Ovary (tissue), 9 donors: ENCODE measurements around the gene POLA1. TPM values are rescaled to one million over a fixed set of nuclear protein-coding genes. Genes with fewer than 3 reads are reported as not detected.

Source experiments
- DNase-seq, 5 donors: peaks; one replicate each; pipeline ENCODE4 v3.0.0-alpha.2; 2019 to 2020
- H3K27ac ChIP-seq, 2 donors: fragments of 200-600 bp; one replicate each; pipeline versions ENCODE4 v1.5.1 to v1.8.0; 2019 to 2022
- H3K27me3 ChIP-seq: fragments of 200-600 bp; one replicate; pipeline ENCODE4 v1.8.0; 2022
- H3K36me3 ChIP-seq: fragments of 200-600 bp; sonication (generic); one replicate; pipeline ENCODE4 v1.5.1; 2019
- H3K4me1 ChIP-seq: one replicate; pipeline ENCODE4 v1.8.1; 2013; ENCODE audit warnings: mild to moderate bottlenecking, moderate library complexity; ENCODE audit not compliant: insufficient read depth
- H3K4me3 ChIP-seq: fragments of 200-600 bp; sonication (generic); one replicate; pipeline ENCODE4 v1.5.1; 2017
- H3K9me3 ChIP-seq, 2 donors: fragments of 200-600 bp in 1 of 2; sonication (generic) in 1 of 2; one replicate each; pipeline versions ENCODE4 v1.5.1 to v1.8.1; 2013 to 2019; ENCODE audit warnings: mild to moderate bottlenecking in 1 of 2, moderate library complexity in 1 of 2
- EP300 ChIP-seq: sonication (generic); formaldehyde crosslinking; IDR thresholded peaks from one replicate; pipeline ENCODE4 v1.6.1; 2017; ENCODE audit warnings: antibody characterized with exemption
- POLR2A ChIP-seq: fragments of 450-650 bp; IDR thresholded peaks from one replicate; pipeline ENCODE4 v1.6.1; 2017; ENCODE audit warnings: antibody characterized with exemption, mild to moderate bottlenecking, moderate library complexity
- WGBS, 3 donors: extraction: QIAGEN DNeasy Blood & Tissue Kit in 1 of 3; methylation state at CpG; one replicate each; pipeline versions ENCODE4 v1.1.5 to v1.1.7; 2013 to 2017; 5-methylcytosine and 5-hydroxymethylcytosine counted together
- intact Hi-C, 4 donors: fragments of 100-400 bp; cut with DNase I; formaldehyde crosslinking; loops; one replicate each; pipeline versions ENCODE4 v1.11.0 to v1.15.1; 2022 to 2023
- polyA plus RNA-seq, 2 donors: library from polyadenylated mRNA; stranded (reverse); fragments of 200-250 nt in 1 of 2; fragments of 350-450 nt in 1 of 2; fragmentation: Illumina TruSeq in 1 of 2; extraction: RNeasy Lipid Tissue Mini Kit (QIAGEN cat#74804) in 1 of 2; gene quantifications; one replicate each; pipeline ENCODE4 v1.2.3, GENCODE V29; 2013 to 2014
- total RNA-seq, 7 donors: library from RNA; depleted of rRNA in 2 of 7; stranded (reverse); fragments of >200 nt in 2 of 7; fragmentation: NEBNext Ultra II Directional in 3 of 7; extraction: Animal tissue kit (Norgen Biotek cat#: 25700) in 3 of 7; gene quantifications; one replicate each; pipeline versions ENCODE4 v1.1.0 to v1.2.4, GENCODE V29; 2016 to 2023
- TF ChIP-seq, protein P1 (sequence below), 3 donors: fragments of 450-650 bp in 2 of 3; fragments of 200-600 bp in 1 of 3; IDR thresholded peaks; one replicate each; pipeline versions ENCODE4 v1.5.1 to v1.8.0; 2016 to 2022; ENCODE audit warnings: antibody characterized with exemption in 3 of 3, mild to moderate bottlenecking in 1 of 3
- donor health status: DM: no; HTN: no; CAD: no; lungs with moderate emphysema.
- donor health status: DM: no; HTN: no; CAD: no.
- donor health status: Bipolar disorder and iron deficiency.
- donor health status: DM: yes; HTN: yes; CAD: no.
- donor health status: DM: no; HTN: no; CAD: no.
- donor health status: DM: yes; HTN: yes; CAD: no.

Gene POLA1
- total and polyA plus RNA-seq, 9 donors, result 5.9 to 20.2 (median 14.1) TPM

DNA sequence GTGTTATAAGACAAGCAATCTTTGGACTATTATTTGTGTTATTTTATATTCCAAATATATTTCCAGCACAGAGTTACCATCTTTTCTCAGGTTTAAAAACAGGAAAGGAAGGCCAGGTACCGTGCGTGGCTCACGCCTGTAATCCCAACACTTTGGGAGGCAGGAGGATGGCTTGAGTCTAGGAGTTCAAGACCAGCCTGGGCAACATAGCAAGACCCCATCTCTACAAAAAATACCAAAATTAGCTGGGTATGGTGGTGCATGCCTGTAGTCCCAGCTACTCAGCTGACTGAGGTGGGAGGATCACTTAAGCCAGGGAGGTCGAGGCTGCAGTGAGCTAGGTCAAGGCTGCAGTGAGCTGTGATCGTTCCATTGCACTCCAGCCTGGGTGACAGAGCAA is 140.0 kb downstream of the POLA1 start:
- Histone ChIP-seq H3K4me1 (no peaks in the 10 kb centered on the region), H3K27me3 (no peaks in the 10 kb centered on the region), H3K36me3 (no peaks in the 10 kb centered on the region), H3K9me3 (no peaks in the 10 kb centered on the region), H3K4me3 (no peak overlapping the region), H3K27ac (no peak overlapping the region)
- intact Hi-C loops, result loop anchor here in 2 of 4 donors (10.0 kb wide), 1 partner anchor 311 kb away; no protein-coding TSS in a partner anchor
- 70 to 81% (median 80%) methylated on average over 5 of the region's 5 CpGs for WGBS, 3 donors
- TF ChIP-seq, protein P1, sequence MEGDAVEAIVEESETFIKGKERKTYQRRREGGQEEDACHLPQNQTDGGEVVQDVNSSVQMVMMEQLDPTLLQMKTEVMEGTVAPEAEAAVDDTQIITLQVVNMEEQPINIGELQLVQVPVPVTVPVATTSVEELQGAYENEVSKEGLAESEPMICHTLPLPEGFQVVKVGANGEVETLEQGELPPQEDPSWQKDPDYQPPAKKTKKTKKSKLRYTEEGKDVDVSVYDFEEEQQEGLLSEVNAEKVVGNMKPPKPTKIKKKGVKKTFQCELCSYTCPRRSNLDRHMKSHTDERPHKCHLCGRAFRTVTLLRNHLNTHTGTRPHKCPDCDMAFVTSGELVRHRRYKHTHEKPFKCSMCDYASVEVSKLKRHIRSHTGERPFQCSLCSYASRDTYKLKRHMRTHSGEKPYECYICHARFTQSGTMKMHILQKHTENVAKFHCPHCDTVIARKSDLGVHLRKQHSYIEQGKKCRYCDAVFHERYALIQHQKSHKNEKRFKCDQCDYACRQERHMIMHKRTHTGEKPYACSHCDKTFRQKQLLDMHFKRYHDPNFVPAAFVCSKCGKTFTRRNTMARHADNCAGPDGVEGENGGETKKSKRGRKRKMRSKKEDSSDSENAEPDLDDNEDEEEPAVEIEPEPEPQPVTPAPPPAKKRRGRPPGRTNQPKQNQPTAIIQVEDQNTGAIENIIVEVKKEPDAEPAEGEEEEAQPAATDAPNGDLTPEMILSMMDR (IDR thresholded peaks at IDR 0.05), result no peak
- no peak for DNase-seq

DNA sequence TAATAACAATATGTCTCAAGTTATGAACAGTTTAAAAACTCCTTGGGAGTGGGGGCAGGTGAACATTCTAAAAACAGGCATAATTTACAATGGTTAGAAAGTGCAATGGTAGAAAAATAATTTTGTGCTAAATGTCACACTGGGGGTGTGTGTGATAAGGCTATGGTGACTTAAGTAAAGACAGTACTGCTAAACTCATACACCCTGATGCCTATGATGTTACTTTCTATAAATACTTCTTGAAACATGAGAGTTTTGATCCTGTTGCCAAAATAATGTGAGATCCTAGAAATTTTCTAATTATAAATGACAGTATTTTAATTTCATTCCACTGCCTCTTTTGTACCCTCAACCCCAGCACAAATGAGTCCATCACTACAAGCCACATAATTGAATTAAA is 144.2 kb downstream of the POLA1 start:
- Histone ChIP-seq H3K4me3 (no peak overlapping the region), H3K27me3 (no peaks in the 10 kb centered on the region), H3K4me1 (no peaks in the 10 kb centered on the region), H3K36me3 (no peaks in the 10 kb centered on the region), H3K9me3 (no peaks in the 10 kb centered on the region), H3K27ac (no peak overlapping the region)
- no peak for DNase-seq
- intact Hi-C loops, result loop anchor here in 2 of 4 donors (10.0 kb wide), 1 partner anchor 307 kb away; no protein-coding TSS in a partner anchor
- TF ChIP-seq POLR2A (no peak), EP300 (no peak)
- TF ChIP-seq, protein P1 (IDR thresholded peaks at IDR 0.05), result no peak

DNA sequence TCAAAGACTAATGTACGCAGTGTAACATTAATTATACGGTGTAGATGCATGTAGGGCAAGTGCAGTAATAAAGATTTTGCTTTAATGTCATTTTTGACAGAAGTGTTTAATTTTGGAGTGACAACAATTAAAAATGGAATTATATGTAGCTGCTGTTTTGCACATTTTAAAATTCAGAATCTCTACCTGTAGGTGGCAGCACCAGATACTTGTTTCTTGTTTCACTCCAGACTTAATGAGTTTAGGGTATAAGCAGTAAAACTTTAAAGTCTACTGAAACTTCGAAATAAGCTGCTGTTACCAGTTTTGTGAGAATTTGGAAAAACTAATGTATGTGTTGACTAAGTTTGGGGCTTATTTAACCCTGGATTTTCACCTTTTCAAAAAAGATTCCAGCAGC is 144.9 kb downstream of the POLA1 start:
- Histone ChIP-seq H3K4me3 (no peak overlapping the region), H3K4me1 (no peaks in the 10 kb centered on the region), H3K27me3 (no peaks in the 10 kb centered on the region), H3K36me3 (no peaks in the 10 kb centered on the region), H3K27ac (no peak overlapping the region), H3K9me3 (no peaks in the 10 kb centered on the region)
- WGBS, 3 donors, result 13 to 15% (median 13%) methylated on average over 3 of the region's 3 CpGs
- no peak for TF ChIP-seq POLR2A
- TF ChIP-seq, protein P1 (IDR thresholded peaks at IDR 0.05), result peak; percentile 19 to 42 (median 28)
- DNase-seq, result no peak
- intact Hi-C loops, result loop anchor here in 2 of 4 donors (10.0 kb wide), 1 partner anchor 306 kb away; no protein-coding TSS in a partner anchor

DNA sequence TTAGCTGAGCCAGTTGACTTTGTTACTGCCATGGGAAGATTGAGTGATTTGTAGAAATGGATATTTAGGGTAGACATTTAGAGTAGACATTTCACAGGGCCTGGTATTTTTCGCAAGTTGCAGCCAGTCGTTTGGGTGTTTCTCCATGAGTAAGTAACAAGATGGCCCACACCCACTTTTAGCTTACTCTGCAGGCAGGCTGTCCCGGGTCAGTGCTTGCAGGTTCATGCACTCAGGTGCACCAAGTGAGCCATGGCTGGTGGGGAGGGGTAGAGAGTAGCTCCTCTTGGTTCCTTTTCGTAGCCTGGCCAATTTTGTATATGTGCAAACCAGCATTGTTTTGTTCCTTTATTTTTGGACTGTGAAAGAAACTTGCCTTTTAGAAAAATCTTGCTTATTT is 145.6 kb downstream of the POLA1 start:
- intact Hi-C loops, result loop anchor here in 2 of 4 donors (10.0 kb wide), 1 partner anchor 305 kb away; no protein-coding TSS in a partner anchor
- WGBS, 3 donors, result 30 to 48% (median 38%) methylated on average over 4 of the region's 4 CpGs
- TF ChIP-seq EP300, result no peak
- TF ChIP-seq, protein P1 (IDR thresholded peaks at IDR 0.05), result no peak
- TF ChIP-seq POLR2A, result no peak

More for the DNA sequence above, 145.6 kb downstream of the POLA1 start:
- Histone ChIP-seq H3K4me3 (no peak overlapping the region), H3K27me3 (no peaks in the 10 kb centered on the region), H3K27ac (no peak overlapping the region), H3K4me1 (no peaks in the 10 kb centered on the region), H3K36me3 (no peaks in the 10 kb centered on the region), H3K9me3 (no peaks in the 10 kb centered on the region)
- DNase-seq, result peak in 4 of 5 donors; percentile 21 to 32 (median 28)
